ENCODE results near the gene USP8.

GRCh38 chr15:50463423-50464358 lies 39.5 kb downstream of the USP8 start:
- no peak for TF ChIP-seq EZH2 (IDR thresholded peaks at IDR 0.05; ENCODE audit: insufficient read depth, poor library complexity, severe bottlenecking)
- no peak for TF ChIP-seq EZH2phosphoT487 (IDR thresholded peaks at IDR 0.05; ENCODE audit: insufficient read depth, low read depth)

Data from GM23248 (cell line).